HG02884 (cell line): ENCODE measurements around the gene LASP1NB.
"Not testable (repeated sequence)": the region's sequence is repeated elsewhere in the genome, so short reads cannot be mapped to it uniquely, and the experiment has no call there.

ENCODE experiments used
- ATAC-seq: cut with Tn5 transposase; IDR thresholded peaks from one replicate; pipeline ENCODE4 v1.9.1; 2021; ENCODE audit warnings: mild to moderate bottlenecking, moderate library complexity; ENCODE audit not compliant: unreplicated experiment

Gene LASP1NB

DNA sequence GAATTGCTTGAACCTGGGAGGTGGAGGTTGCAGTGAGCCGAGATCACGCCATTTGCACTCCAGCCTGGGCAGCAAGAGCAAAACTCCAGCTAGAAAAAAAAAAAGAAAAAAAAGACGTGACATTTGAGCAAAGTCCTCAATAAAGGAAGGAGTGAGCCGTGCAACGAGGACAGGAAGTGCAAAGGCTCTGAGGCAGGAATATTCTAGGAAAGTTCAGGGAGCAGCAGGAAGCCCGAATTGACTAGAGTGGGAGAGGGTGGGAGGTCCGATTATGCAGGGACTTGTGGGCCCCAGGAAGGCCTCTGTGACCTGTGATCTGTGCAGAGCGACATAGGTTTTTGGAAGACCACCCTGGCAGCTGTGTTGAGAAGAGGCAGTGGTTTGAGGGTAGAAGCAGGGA is 8.6 kb upstream of the LASP1NB start:
- no peak for ATAC-seq

DNA sequence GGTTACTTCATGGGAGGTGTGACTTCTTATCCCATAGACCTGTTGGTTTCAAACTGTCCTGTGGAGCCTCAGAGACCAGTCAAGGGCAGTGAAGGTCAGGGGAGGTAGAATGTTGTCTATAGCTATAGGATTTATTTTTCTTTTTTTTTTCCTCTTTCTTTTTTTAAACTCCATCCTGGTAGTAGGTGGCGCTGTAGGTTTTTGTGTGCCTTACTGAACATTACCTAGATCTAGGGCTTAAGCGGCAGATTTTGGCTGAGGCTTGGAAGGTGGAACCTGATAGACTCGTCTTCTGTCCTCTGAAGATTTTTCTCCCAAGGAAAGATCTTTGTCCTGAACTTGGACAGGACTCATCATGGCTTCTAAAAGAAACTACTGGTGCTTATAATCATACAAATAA is 8.2 kb upstream of the LASP1NB start:
- ATAC-seq, result no peak

DNA sequence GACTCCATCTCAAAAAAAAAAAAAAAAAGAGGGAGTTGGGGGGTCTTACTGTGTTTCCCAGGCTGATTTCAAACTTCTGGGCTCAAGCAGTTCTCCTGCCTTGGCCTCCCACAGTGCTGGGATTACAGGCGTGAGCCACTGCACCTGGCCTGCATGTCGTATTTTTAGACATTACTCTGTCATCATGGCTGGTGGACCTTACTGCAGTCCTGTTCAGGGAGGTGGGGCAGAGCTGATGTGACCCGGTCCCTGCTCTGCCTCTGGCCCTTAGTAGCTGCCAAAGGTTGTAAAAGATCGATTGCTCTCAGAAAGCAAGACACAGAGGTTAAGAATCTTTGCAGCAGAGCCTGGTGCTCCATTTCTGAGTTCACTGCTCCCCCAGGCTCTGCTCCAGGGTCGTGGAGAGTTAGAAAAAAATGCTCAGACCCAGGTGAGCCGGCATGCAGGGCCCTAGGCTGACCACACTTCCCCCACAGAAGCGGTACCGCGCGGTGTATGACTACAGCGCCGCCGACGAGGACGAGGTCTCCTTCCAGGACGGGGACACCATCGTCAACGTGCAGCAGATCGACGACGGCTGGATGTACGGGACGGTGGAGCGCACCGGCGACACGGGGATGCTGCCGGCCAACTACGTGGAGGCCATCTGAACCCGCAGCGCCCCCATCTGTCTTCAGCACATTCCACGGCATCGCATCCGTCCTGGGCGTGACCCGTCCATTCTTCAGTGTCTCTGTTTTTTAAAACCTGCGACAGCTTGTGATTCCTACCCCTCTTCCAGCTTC is 7.1 kb upstream of the LASP1NB start:
- ATAC-seq, result no peak

DNA sequence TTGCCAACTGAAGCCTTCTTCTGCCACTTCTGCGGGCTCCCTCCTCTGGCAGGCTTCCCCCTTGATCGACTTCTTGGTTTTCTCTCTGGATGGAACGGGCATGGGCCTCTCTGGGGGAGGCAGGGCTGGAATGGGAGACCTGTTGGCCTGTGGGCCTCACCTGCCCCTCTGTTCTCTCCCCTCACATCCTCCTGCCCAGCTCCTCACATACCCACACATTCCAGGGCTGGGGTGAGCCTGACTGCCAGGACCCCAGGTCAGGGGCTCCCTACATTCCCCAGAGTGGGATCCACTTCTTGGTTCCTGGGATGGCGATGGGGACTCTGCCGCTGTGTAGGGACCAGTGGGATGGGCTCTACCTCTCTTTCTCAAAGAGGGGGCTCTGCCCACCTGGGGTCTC is 6.5 kb upstream of the LASP1NB start:
- no peak for ATAC-seq

DNA sequence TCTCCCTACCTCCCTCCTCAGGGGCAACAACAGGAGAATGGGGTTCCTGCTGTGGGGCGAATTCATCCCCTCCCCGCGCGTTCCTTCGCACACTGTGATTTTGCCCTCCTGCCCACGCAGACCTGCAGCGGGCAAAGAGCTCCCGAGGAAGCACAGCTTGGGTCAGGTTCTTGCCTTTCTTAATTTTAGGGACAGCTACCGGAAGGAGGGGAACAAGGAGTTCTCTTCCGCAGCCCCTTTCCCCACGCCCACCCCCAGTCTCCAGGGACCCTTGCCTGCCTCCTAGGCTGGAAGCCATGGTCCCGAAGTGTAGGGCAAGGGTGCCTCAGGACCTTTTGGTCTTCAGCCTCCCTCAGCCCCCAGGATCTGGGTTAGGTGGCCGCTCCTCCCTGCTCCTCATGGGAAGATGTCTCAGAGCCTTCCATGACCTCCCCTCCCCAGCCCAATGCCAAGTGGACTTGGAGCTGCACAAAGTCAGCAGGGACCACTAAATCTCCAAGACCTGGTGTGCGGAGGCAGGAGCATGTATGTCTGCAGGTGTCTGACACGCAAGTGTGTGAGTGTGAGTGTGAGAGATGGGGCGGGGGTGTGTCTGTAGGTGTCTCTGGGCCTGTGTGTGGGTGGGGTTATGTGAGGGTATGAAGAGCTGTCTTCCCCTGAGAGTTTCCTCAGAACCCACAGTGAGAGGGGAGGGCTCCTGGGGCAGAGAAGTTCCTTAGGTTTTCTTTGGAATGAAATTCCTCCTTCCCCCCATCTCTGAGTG is 5.9 kb upstream of the LASP1NB start:
- ATAC-seq, result no peak

DNA sequence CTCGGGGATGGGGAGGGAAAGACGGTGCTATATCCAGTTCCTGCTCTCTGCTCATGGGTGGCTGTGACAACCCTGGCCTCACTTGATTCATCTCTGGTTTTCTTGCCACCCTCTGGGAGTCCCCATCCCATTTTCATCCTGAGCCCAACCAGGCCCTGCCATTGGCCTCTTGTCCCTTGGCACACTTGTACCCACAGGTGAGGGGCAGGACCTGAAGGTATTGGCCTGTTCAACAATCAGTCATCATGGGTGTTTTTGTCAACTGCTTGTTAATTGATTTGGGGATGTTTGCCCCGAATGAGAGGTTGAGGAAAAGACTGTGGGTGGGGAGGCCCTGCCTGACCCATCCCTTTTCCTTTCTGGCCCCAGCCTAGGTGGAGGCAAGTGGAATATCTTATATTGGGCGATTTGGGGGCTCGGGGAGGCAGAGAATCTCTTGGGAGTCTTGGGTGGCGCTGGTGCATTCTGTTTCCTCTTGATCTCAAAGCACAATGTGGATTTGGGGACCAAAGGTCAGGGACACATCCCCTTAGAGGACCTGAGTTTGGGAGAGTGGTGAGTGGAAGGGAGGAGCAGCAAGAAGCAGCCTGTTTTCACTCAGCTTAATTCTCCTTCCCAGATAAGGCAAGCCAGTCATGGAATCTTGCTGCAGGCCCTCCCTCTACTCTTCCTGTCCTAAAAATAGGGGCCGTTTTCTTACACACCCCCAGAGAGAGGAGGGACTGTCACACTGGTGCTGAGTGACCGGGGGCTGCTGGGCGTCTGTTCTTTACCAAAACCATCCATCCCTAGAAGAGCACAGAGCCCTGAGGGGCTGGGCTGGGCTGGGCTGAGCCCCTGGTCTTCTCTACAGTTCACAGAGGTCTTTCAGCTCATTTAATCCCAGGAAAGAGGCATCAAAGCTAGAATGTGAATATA is 4.8 kb upstream of the LASP1NB start:
- no peak for ATAC-seq

DNA sequence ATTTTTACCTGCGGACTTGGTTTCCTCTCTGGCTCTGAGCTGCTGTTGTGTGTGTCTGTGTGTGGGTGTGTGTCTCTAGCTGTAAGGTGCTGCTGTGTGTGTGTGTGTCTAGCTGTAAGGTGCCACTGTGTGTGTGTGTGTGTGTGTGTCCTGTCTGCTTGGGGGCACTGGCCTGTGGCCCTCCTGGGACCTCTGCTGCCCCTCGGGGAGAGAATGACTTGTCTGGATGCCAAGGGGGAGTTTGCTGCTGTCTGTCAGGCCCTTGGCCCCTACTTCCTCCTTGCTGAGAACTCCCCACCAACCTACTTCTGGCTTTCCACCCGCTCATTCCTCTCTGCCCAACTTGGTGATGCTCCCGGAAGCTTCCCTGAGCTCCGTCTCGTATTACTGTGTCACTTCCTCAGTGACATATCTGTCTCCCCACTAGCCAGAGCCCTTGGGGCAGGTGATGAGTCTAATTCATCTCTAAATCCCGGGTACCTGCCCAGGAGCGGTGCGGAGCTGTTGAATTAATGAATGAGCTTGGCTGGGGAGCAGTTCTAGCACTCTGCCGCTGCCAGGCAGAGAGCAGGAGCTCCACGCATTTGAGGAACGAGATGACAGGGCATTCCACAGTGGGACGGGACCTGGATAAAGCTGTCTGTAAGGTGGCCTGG is 3.5 kb upstream of the LASP1NB start:
- no peak for ATAC-seq

DNA sequence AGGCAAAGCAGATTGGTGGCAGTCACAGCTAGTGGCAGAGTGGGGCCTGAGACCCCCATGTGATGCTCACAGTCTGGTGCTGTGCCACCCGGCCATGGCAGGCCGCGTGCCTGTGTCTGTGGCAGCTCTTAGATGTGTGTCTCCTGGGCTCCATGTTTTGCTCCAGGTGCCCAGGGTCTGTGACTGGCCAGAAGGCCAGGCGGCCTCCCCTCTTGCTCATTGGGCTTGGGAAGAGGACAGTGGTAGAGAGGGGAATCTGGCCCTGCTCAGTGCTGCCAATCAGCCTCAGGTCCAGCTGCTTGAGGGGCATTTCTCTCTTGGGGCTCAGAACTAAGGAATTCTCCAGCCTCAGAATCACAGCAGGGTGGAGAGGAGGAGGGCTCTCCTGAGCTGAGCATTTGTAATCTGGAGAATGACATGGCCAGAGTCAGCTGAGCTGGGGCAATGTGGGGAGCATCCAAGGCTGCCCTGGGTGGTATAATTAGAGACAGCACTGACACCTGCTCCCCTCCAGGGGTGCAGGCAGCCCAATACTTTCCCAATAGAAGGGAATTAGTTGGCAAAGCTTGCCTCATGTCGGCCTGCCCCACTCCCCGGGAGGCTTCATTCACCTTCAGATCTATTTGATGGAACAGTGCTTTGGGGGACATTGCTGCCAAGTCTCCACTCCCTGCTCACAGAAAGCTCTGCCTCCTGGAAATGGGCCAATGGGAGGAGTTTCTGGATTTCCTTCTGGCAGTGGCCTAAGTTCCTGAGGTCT is 2.7 kb upstream of the LASP1NB start:
- no peak for ATAC-seq

DNA sequence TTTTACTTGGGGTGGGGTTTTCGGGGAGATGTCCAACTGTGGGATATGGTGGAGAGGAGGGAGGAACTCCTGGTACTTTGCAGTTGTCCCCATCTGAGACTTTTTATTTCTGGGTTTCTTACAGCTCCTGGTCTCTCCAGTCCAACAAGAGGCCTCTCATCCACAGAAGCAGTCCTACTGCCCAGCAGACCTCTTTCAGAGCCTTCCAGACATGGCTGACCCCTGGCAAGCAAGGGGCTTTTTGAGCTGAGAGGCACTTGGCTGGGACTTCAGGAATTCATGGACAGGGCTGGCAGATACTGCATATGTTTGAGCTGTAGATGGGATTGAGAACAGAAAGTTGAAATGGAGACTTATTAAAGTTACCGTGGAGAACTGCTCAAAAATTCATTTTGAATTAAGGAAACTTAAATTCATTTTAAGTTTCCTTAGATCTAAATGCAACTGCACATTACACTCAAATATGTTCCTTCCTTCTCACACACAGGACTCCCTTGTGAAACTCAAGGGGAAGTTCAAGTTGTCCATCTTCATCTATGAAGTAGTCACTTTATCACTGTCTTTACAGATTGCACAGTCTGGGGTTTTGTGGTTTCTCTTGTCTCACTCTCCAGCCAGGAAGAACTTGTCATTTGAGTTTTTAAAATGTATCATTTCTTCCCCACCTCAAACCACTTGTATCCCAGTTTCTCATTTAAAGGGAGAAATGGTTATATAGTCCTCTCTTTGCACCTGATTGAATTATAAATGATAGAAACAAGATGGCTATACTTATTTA is 1.1 kb downstream of the LASP1NB start:
- no peak for ATAC-seq

DNA sequence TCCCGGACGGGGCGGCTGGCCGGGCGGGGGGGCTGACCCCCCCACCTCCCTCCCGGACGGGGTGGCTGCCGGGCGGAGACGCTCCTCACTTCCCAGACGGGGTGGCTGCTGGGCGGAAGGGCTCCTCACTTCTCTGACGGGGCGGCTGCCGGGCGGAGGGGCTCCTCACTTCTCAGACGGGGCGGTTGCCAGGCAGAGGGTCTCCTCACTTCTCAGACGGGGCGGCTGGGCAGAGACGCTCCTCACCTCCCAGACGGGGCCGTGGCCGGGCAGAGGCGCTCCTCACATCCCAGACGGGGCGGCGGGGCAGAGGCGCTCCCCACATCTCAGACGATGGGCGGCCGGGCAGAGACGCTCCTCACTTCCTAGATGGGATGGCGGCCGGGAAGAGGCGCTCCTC is 5.4 kb downstream of the LASP1NB start:
- ATAC-seq, result not testable (repeated sequence)

DNA sequence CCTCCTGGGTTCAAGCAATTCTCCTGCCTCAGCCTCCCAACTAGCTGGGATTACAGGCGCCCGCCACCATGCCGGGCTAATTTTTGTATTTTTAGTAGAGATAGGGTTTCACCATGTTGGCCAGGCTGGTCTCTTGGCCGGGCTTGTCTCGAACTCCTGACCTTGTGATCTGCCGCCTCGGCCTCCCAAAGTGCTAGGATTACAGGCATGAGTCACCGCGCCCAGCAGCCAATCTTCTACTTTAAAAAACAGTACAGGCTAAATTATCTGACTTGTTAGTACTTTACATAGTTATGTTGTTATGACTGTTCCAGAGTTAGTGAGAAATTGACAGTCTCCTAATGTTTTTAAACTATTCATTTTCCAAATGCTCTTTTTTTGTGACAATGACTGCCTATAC is 8.5 kb downstream of the LASP1NB start:
- ATAC-seq, result not testable (repeated sequence)

DNA sequence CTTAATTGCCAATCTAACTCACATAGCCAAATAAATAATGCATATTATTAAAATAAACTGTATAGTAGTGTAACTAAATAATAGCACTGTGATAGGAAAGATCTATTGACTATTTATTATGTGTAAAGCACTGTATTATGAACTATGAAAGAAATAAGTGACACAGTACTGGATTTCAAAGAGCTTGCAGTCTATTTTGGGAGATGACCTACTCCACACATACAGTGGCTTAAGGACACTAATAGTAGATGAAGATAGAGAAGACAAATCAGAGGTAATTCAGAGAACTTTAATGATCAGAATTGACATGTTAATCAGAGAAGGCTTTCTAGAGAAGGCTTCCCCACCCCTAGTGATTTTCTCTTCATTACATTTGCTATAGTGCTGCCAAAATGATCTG is 14.6 kb downstream of the LASP1NB start:
- no peak for ATAC-seq

DNA sequence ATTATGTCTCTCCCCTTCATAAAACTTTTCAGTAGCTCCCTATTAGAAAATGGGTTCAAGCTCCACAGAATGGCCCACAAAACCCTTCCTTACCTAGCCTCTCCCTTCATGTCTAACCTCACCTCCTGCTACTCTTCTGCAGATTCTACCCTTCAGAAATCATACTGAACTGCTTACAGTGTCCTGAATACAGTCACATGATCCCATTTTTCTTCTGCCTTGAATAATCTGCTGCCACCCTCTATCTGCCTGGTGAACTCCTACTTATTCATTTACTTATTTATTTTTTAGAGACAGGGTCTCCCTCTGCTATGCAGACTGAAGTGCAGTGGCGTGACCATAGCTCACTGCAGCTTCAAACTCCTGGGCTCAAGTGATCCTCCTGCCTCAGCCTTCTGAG is 15.0 kb downstream of the LASP1NB start:
- no peak for ATAC-seq

DNA sequence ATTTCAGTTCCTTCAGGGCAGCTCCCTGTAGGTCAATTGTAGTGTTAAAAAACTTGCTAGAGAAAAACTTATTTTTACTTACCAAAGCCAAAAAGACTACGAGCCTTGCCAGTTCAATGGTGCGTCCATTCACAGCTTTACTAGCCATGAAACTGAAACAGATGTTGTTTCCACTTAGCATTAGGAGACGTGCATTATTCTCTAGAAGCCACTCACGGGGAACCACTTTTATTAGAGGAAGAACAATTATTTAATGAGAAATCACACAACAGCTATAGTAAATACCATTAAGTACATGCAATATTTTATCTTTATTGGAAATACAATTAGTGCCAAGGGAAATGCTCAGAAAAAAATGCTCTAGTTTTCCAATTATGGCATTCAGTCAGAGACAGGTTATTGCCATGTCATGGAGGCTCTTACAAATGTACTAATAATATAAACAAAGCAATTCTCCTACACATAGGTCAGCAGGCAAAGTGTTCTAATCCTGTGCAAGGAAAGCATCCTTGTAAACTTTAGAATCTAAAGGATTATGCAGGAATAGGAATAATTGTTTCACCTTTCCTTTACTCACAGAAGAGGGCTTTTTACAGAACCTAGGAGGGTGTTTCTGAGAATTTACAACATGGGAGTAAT is 17.4 kb downstream of the LASP1NB start:
- no peak for ATAC-seq

DNA sequence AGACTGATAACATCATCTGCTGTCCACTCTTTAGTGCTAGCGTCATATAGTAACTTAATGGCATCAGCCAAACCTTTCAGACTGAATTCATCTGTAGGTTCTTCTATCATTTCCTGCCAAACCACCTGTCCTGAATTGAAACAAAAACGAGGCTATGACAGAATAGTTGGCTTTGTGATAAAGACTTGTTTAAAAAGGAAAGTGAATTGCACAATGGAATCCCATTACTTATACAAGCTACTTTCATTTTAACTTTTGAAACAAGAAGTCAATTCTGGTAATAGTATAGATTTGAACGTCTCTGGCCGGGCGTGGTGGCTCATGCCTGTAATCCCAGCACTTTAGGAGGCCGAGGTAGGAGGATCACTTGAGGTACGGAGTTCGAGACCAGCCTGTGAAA is 18.2 kb downstream of the LASP1NB start:
- no peak for ATAC-seq

DNA sequence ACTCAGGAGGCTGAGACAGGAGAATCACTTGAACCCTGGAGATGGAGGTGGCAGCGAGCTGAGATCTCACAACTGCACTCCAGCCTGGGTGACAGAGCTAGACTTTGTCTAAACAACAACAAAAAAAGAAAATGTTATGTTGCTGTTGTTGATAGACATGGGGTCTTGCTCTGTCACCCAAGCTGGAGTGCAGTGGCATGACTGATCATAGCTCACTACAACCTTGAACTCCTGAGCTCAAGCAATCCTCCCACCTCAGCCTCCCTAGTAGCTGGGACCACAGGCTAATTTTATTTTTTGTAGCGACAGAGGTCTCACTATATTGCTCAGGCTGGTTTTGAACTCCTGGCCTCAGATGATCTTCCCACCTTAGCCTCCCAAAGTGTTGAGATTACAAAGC is 21.8 kb downstream of the LASP1NB start:
- ATAC-seq, result no peak

DNA sequence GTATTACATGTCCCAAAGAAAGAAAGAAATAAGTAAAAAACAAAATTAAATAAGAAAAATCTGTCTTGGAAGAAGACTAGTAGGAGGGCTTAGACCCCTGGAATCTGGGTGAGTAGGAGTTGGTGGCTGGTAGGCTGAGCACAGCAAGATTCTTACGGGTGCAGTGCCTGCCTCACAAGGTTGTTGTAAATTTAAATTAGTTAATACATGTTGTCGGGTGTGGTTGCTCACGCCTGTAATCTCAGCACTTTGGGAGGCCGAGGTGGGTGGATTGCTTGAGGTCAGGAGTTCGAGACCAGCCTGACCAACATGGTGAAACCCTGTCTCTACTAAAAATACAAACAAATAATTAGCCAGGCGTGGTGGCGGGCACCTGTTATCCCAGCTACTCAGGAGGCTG is 28.4 kb downstream of the LASP1NB start:
- not testable (repeated sequence) for ATAC-seq

DNA sequence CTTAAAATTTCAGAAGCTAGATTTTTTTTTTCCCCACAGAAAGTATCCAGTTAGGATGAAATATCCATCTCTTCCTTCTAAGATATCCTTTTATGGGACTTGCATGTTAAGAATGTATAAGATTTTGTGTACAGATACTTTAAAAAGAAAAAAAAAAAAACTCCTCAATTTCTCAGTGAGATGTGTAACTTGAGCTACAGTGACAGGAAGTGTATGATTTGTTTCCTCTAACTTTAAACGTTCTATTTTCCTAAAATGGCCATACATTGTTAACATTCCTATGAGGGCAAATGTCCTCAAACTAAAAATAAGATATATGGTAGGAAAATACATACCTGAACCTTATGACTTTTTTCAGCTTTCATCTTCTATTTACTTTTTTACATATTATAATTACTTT is 32.9 kb downstream of the LASP1NB start:
- ATAC-seq, result no peak

DNA sequence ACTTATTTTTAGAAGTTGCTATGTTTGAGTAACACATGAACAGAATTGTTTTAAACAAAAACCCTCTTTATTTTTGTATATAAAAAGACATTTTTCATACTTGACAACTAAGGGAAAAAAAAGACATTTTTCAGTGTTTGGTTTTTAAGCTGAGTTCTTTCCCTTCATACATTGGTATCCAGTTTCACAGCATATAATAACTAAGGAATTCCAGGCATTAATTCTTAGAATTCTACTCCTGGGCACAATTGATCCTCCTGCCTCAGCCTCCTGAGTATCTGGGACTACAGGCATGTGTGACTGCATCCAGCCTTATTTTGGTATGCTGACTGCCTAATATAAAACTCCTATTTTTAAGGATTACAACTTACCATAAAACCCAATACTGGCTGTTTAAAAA is 33.3 kb downstream of the LASP1NB start:
- ATAC-seq, result no peak
